Skeletal muscle tissue (tissue), 4 donors: ENCODE measurements around the gene NLRP6. TPM values are rescaled to one million over a fixed set of nuclear protein-coding genes. Genes with fewer than 3 reads are reported as not detected.
"Not testable (repeated sequence)": the region's sequence is repeated elsewhere in the genome, so short reads cannot be mapped to it uniquely, and the experiment has no call there.

ENCODE experiments used
- H3K27ac ChIP-seq: one replicate; pipeline ENCODE4 v1.7.0; 2013; ENCODE audit warnings: mild to moderate bottlenecking, low read depth, low read length, inconsistent platforms
- H3K27me3 ChIP-seq, 3 donors: one replicate each; pipeline ENCODE4 v1.7.0; 2013; ENCODE audit warnings: low read length in 3 of 3; ENCODE audit not compliant: control insufficient read depth in 3 of 3, insufficient read depth in 3 of 3
- H3K36me3 ChIP-seq, 3 donors: one replicate each; pipeline ENCODE4 v1.7.0; 2013; ENCODE audit warnings: low read length in 3 of 3; ENCODE audit not compliant: control insufficient read depth in 3 of 3, insufficient read depth in 3 of 3
- H3K4me1 ChIP-seq, 3 donors: one replicate each; pipeline ENCODE4 v1.7.0; 2013; ENCODE audit warnings: low read length in 3 of 3, mild to moderate bottlenecking in 3 of 3; ENCODE audit not compliant: control insufficient read depth in 3 of 3, insufficient read depth in 3 of 3
- H3K4me3 ChIP-seq, 3 donors: one replicate each; pipeline ENCODE4 v1.7.0; 2013; ENCODE audit warnings: low read length in 3 of 3
- H3K9ac ChIP-seq, 3 donors: one replicate each; pipeline ENCODE4 v1.7.0; 2013; ENCODE audit warnings: low read length in 3 of 3, mild to moderate bottlenecking in 3 of 3, moderate library complexity in 2 of 3, low read depth in 1 of 3
- H3K9me3 ChIP-seq, 3 donors: one replicate each; pipeline ENCODE4 v1.7.0; 2013; ENCODE audit warnings: low read length in 3 of 3; ENCODE audit not compliant: control insufficient read depth in 3 of 3
- total RNA-seq: library from RNA; depleted of rRNA; stranded (reverse); fragments of >200 nt; gene quantifications from one replicate; pipeline ENCODE4 v1.2.3, GENCODE V29; 2014
- donor health status: Osteomylitis.

Gene NLRP6
- total RNA-seq, 1 donor from 2014 or later, result not detected

DNA sequence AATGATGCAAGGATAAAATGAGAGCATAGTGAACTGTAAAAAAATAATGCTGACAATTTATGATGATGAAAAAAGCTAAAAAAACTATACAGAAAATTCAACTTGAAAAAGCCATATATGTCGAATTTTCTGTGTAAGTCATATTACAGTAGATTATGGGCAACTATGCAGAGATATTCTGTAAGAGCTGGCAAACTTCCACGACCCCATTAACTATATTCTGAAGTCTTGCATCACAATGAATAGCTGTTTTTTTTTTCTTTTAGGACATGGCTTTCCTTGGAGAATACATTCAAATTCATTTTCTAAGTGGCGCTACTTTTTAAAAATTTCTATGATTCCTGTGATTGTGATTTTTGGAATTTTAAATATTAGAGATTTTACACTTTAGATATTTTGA is 23.0 kb upstream of the NLRP6 start:
- no peak overlapping the region for H3K4me3 ChIP-seq
- H3K9me3 ChIP-seq, result no peaks in the 10 kb centered on the region
- H3K36me3 ChIP-seq, result peaks cover 30 to 35% (median 30%) of the 10 kb centered on the region in 3 donors
- H3K9ac ChIP-seq, result no peak overlapping the region
- H3K27ac ChIP-seq, result no peak overlapping the region
- peaks cover 0 to 10% (median 0%) of the 10 kb centered on the region in 3 donors for H3K27me3 ChIP-seq
- no peaks in the 10 kb centered on the region for H3K4me1 ChIP-seq

DNA sequence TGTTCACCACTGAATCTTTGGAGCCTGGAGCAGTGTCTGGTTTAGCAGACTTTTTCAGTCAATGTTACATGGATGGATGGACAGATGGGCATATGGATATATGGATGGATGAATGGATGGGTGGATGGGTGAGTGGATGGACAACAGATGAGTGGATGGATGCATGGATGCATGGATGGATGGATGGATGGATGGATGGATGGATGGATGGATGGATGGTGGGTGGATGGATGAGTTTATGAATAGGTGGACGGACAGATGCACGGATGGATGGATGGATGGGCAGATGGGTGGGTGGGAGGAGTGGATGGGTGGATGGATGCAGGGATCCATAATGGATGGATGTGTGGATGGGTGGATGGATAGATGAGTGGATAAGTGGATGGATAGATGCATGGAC is 22.4 kb upstream of the NLRP6 start:
- peaks cover 24 to 29% (median 24%) of the 10 kb centered on the region in 3 donors for H3K36me3 ChIP-seq
- H3K27me3 ChIP-seq, result peaks cover 0 to 10% (median 0%) of the 10 kb centered on the region in 3 donors
- H3K4me1 ChIP-seq, result no peaks in the 10 kb centered on the region
- H3K27ac ChIP-seq, result no peak overlapping the region
- H3K9me3 ChIP-seq, result no peaks in the 10 kb centered on the region
- no peak overlapping the region for H3K4me3 ChIP-seq
- H3K9ac ChIP-seq, result peak overlapping the region in 1 of 3 donors; percentile 11

DNA sequence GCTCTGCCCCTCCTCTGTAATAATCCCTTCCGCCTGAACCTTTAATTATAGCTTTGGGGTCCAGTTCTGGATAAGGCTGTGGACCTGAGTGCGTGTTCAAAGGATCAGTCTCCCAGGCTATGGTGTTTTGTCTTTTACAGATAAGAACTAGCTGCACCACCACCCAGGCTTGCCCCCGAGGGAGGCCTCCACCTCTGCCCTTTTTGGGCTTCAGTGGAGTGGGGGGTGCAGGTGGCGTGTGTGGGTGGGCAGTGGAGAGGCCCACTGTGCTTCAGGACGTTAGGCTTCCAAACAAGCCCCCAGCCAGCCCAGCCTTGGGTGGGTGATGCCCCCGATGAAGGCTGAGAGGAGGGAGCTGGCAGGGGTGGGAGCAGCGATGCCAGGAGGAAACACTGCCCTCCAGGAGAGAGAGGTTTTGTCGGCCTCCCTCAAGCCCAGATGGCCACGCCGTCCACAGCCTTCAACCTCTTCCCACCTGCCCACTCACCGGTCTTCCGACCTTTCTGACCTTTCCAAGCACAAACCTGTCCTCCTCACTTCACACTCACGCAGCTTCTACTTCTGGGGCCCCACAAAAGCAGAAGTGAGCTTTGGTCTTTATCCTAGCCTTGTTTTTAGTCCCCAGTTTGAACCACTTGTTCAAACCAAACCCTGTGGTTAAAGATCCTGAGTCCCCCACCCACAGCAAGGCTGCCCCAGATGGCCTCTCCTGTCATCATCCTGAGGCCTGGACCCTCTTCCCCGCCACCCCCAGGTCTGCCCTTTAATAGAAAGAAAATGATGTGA is 21.1 kb upstream of the NLRP6 start:
- no peak overlapping the region for H3K4me3 ChIP-seq
- no peak overlapping the region for H3K27ac ChIP-seq
- H3K27me3 ChIP-seq, result peaks cover 0 to 10% (median 0%) of the 10 kb centered on the region in 3 donors
- no peak overlapping the region for H3K9ac ChIP-seq
- peaks cover 12 to 16% (median 13%) of the 10 kb centered on the region in 3 donors for H3K36me3 ChIP-seq
- no peaks in the 10 kb centered on the region for H3K4me1 ChIP-seq
- H3K9me3 ChIP-seq, result no peaks in the 10 kb centered on the region

GRCh38 chr11:257766-258493 is 20.3 kb upstream of the NLRP6 start:
- H3K36me3 ChIP-seq, result peaks cover 5 to 9% (median 5%) of the 10 kb centered on the region in 3 donors
- no peaks in the 10 kb centered on the region for H3K4me1 ChIP-seq
- H3K9ac ChIP-seq, result no peak overlapping the region
- H3K4me3 ChIP-seq, result no peak overlapping the region
- peaks cover 0 to 10% (median 0%) of the 10 kb centered on the region in 3 donors for H3K27me3 ChIP-seq
- no peak overlapping the region for H3K27ac ChIP-seq
- no peaks in the 10 kb centered on the region for H3K9me3 ChIP-seq

- Histone ChIP-seq H3K27ac (no peak overlapping the region), H3K27me3 (peaks cover 0 to 10% (median 0%) of the 10 kb centered on the region in 3 donors), H3K9ac (no peak overlapping the region), H3K4me3 (no peak overlapping the region), H3K36me3 (no peaks in the 10 kb centered on the region), H3K9me3 (no peaks in the 10 kb centered on the region), H3K4me1 (no peaks in the 10 kb centered on the region)
These were observed 18.8 kb upstream of the NLRP6 start for GRCh38 chr11:259413-259812.

DNA sequence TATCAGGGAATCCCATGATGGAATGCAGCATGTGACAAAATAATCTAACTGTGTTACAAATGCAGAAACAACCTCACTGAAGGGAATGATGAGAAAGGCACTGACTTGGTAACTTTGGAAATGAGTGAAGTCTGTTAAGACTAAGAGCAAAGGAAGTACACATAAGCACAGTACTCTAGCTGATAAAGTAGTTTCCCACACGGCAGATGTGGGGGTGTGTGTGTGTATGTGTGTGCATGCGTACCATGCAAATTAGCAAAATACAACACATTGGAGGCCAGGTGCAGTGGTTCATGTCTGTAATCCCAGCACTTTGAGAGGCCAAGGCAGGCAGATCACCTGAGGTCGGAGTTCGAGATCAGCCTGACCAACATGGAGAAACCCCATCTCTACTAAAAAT is 16.6 kb upstream of the NLRP6 start:
- H3K27ac ChIP-seq, result no peak overlapping the region
- no peak overlapping the region for H3K9ac ChIP-seq
- H3K36me3 ChIP-seq, result no peaks in the 10 kb centered on the region
- H3K27me3 ChIP-seq, result peaks cover 0 to 10% (median 0%) of the 10 kb centered on the region in 3 donors
- H3K9me3 ChIP-seq, result no peaks in the 10 kb centered on the region
- no peaks in the 10 kb centered on the region for H3K4me1 ChIP-seq
- H3K4me3 ChIP-seq, result no peak overlapping the region

DNA sequence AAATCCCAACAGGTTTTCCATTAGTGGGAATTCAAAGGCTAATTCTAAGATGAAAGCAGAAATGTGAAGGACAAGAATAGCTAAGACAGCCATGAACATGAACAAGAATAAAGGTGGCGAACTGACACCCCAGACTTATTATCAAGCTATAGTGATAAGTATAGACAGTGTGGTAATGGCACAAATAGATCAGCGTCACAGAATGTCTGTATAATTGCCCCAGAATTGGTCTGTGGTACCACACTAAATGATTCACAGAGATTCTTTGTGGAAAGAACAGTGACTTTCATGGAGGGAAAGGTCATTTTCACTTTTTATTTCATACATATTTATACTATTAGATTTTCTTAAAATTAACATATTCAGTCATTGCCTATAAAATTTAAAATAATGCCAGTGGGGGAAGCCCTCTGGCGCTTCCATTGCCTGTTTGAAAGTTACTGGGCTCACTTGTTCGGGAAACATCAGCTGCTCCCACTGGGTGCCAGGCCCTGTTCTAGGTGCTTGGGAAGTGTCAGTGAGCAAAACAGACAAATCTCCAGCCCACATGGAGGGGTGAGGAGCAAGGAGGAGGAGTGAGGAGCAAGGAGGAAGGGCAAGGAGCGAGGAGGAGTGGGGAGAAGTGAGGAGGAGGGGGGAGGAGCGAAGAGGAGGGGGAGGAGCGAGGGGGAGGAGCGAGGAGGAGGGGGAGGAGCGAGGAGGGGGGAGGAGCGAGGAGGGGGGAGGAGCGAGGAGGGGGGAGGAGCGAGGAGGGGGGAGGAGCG is 11.3 kb upstream of the NLRP6 start:
- H3K27ac ChIP-seq, result no peak overlapping the region
- peaks cover 0 to 6% (median 0%) of the 10 kb centered on the region in 3 donors for H3K4me1 ChIP-seq
- H3K36me3 ChIP-seq, result no peaks in the 10 kb centered on the region
- no peaks in the 10 kb centered on the region for H3K9me3 ChIP-seq
- peaks cover 9 to 27% (median 13%) of the 10 kb centered on the region in 3 donors for H3K27me3 ChIP-seq
- no peak overlapping the region for H3K9ac ChIP-seq
- H3K4me3 ChIP-seq, result no peak overlapping the region

DNA sequence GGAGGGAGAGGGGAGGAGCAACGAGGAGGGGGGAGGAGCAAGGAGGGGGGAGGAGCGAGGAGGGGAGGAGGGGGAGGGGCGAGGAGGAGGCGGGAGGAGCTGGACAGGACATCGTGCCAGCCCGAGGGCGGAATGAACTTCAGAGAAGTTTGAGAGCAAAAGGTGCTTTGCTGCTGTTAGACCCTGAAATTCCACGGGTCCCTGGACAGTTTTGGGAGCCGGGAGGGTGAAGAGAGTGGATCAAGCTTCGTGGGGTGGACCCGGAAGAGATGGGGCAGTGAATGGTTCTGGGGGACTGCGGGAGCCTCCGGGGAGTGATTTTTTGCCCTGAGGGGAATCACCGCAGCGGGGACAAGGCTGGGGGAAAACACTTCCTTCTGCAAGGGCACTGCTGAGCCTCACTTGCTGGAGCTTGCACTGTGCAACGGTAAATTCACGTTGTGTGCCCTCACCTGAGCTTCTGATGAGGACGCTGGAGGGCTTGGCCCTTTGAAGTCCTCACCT is 10.7 kb upstream of the NLRP6 start:
- no peaks in the 10 kb centered on the region for H3K36me3 ChIP-seq
- H3K4me3 ChIP-seq, result peak overlapping the region in 1 of 3 donors; percentile 45
- peaks cover 0 to 6% (median 0%) of the 10 kb centered on the region in 3 donors for H3K4me1 ChIP-seq
- H3K9me3 ChIP-seq, result no peaks in the 10 kb centered on the region
- H3K27me3 ChIP-seq, result peaks cover 11 to 34% (median 17%) of the 10 kb centered on the region in 3 donors
- peak overlapping the region; percentile 58 for H3K27ac ChIP-seq
- H3K9ac ChIP-seq, result peak overlapping the region in 1 of 3 donors; percentile 25

DNA sequence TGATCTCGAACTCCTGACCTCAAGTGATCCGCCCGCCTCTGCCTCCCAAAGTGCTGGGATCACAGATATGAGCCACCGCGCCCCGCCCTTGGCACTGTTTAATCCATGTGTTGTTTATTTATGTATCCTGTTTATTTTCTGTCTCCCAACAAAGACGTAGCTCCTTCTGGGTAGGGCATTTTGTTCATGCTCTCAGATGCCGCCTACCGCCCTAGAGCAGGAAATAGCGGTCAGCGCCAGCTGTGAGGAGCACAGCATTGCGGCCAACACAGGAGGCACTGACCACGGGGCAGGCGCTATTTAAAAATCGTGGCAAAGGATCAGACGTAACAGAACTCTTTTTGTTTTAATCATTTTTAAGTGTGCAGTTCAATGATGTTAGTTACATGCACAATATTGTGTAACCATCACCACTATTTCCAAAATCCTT is 9.5 kb upstream of the NLRP6 start:
- not testable (repeated sequence) for H3K9me3 ChIP-seq, H3K4me1 ChIP-seq, H3K9ac ChIP-seq, H3K36me3 ChIP-seq
- peak overlapping the region in 2 of 3 donors; percentile 8 to 19 for H3K4me3 ChIP-seq
- peak overlapping the region; percentile 58 for H3K27ac ChIP-seq
- peaks cover 11 to 40% (median 17%) of the 10 kb centered on the region in 3 donors for H3K27me3 ChIP-seq
